ENCODE results near the gene CFTR.

Gene CFTR

GRCh38 chr7:117592011-117592635 lies 112.3 kb downstream of the CFTR start:
- no peak for DNase-seq

- DNase-seq, result no peak
These were observed 116.3 kb downstream of the CFTR start for GRCh38 chr7:117596134-117596533.

- DNase-seq, result no peak
These were observed 117.9 kb downstream of the CFTR start for GRCh38 chr7:117597755-117598154.

- DNase-seq, result no peak
These were observed 121.1 kb downstream of the CFTR start for GRCh38 chr7:117600911-117601310.

- DNase-seq, result no peak
These were observed 123.8 kb downstream of the CFTR start for GRCh38 chr7:117603627-117604026.

DNA sequence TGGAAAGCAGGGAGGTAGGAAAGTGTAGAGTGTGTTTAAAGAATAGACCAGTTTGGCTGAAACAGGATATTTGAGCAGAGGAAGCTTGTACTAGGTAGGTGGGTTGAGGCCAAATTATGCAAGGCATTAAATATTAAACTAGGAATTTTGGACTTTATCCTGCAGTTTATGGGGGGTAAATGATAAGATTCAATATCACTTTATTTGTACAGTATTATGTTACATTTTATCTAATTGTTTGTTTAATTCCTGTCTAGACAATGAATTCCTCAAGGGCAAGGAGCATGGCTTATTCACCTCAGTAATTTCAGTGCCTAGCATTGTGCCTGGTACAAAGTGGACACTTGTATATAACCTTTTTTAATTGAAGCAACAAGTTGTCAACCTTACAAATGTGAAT lies 125.9 kb downstream of the CFTR start:
- DNase-seq, result no peak

DNA sequence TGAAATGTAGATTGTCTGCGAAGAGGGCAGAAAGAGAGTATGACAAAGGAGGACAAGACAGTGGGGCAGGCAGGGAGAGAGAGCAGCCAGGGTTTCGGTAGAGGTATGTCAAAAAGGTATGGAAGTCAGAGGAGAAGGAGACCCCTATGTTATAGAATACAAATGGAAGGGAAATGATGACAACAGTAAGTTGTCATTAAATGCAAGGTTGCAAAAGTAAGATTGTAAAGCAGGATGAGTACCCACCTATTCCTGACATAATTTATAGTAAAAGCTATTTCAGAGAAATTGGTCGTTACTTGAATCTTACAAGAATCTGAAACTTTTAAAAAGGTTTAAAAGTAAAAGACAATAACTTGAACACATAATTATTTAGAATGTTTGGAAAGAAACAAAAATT lies 126.3 kb downstream of the CFTR start:
- no peak for DNase-seq

GRCh38 chr7:117610396-117610795 lies 130.6 kb downstream of the CFTR start:
- DNase-seq, result no peak

DNA sequence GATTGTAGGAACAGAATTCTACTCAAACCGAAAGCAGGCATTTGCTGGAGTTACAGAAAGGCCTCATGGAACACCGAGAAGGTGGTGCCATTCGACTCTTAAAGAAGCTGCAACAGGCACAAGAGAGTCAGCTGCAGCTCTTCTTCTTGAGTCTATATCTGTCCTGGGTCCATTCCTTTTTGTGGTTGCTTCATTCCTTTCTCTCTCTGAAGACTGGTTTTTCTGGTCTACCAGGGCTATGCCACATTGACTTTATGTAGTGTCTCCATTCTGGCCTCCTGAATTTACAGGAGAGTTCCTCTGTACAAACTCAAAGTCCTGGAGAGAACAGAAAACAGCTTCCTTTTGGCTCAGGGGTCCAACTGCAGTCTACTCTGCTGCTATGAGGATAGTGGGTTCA lies 132.8 kb downstream of the CFTR start:
- no peak for DNase-seq

DNA sequence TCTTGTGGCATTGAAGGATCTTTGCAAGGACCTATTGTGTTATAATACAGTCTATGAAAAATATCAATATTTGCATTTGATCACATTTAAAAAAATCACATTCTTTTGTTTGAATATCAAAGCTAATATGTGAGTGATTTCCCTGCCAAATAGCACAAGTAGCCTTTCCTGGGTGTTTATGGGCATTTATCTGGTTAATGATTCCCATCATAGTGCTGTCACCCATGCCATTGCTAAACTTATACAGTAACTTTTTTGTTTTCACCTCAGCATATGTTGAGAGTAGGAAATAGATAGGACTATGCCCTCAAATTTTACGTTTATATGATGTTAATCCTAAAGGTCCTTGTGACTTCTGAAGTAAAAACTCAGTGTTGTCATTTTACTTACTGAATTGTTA lies 136.9 kb downstream of the CFTR start:
- DNase-seq, result no peak

DNA sequence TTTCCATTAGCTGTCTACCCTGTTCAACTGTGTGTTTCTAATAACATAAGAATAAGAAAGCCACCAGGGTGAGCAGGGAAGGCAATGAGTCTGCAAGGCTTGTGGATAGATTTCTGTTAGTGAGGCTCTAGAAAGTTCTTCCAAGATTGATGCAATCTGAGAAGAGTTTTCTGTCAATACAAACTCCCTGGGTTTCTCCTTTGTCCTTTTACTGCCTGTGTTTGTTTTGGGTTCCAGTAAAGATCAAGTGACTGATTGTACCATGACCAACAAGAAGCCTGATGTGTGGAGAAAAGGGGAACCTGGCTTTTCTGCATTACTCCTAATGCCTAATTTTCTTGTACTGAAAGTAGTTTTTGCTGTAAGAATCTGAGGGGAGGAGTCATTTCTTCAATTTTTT lies 139.9 kb downstream of the CFTR start:
- DNase-seq, result no peak

DNA sequence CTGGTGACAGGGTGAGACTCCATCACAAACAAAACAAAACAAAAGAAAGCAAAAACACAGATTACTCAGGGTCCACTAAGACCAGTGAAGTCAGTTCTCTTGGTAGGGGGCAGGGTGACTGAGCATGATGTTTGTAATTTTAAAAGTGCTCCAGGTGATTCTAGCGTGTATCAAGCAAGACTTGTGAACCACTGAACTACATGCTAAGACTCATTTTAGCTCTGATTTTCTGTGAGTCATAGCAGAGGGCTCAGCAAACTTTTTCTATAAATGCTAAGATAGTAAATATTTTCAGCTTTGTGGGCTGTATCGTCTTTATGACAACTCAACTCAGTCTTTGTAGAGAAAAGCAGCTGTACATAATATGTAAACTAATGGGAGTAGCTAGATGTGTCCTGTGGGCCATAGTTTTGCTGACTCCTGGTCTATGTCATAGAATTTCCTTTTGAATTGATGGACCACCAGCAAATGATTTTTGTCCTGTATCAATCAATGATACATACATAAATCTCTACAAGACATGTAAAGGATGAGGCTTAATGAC lies 141.3 kb downstream of the CFTR start:
- no peak for DNase-seq

GRCh38 chr7:117623606-117624005 lies 143.8 kb downstream of the CFTR start:
- no peak for DNase-seq

DNA sequence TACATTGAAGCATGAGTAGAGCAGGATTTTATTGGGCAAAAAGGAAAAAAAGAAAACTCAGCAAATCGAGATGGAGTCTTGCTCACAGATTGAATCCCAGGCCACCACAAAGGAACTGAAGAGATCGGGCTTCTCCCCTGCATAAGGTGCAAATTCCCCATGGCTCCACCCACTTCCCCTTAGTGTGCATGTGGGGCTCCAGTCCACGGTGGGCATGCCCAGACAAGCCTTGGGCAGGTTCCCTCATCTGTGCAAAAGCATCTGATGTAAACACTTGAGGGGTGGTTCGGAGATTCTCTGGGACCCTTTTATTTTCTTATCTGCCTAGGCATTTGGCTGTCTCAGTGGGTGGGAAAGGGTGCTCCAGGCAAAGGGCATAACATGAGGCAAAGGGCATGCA lies 150.7 kb downstream of the CFTR start:
- DNase-seq, result no peak

DNA sequence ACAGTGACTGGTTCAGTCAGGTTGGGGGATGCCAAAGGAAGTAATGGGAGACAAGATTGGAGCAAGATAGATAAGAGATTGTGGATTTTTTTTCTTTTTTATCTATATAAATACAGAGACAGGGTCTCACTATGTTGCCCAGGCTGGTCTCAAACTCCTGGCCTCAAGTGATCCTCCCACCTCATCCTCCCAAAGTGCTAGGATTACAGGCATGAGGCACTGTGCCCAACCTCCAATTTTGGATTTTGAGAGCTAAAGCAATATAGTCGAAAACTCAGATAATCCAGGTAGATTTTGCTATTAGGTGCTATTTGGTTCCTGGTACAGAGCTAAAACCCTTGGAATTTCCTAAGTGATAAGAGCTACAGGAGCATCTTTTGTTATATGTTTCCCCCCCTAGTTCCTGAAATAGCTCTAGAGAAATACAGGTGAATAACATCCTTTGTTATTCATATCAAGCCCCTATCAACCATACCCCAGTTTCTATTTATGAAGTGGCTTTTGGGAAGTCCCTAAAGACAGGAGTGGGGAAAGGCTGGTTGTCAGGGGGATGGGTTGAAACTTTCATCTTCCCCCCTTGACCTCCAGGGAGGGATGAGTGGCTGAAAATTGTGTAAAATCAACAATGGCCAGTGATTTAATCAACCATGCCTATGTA lies 151.2 kb downstream of the CFTR start:
- DNase-seq, result no peak

DNA sequence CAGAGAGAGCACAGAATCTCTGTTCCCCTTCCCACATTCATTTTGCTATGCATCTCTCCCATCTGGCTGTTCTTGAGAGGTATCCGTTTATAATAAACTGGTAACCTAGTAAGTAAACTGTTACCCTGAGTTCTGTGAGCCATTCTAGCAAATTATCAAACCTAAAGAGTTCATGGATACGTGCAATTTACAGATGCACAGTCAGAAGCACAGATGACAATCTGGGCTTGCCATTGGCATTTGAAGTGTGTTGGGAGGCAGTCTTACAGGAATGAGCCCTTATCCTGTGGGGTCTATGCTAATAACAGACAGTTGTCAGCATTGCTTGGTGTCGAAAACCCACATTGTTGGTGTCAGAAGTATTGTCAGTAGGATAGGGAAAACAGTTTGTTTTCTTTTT lies 151.8 kb downstream of the CFTR start:
- DNase-seq, result no peak

DNA sequence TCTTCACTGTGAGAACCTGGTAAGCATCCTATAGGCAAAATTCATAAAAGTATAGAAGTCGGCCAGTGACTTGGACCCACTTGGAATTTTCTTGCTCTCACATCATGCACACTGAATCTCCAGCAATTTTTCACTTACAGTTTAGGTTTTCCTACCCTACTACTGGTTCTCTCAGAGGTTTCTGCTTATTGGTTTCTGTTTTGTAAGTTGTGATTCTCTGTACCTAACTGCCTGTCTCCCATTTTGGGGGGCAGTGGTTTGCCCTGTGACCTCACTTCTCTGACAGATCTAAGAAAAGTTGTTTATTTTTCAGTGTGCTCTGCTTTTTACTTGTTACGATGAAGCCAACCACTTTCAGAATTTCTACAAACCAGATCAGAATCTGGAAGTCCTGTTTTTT lies 158.1 kb downstream of the CFTR start:
- no peak for DNase-seq

GRCh38 chr7:117639966-117640365 lies 160.1 kb downstream of the CFTR start:
- DNase-seq, result no peak

DNA sequence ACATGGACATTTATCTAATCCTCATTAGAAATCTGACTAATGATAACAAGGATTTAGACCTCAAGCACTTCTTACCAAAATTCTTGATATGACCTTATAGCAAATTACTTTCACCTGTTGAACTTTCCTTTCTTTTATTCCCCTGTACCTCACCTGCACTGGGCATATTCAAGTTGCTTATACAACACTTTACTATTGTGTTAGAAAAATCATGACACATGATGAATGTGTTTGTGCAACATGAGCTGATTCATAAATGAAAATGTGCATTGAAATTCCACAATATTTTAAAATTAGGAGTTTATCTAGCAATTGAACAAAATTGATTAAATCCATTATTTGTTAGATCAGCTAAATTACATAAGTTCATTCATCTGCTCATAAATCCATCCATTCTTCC lies 160.6 kb downstream of the CFTR start:
- DNase-seq, result no peak

GRCh38 chr7:117645481-117646165 lies 165.8 kb downstream of the CFTR start:
- DNase-seq, result no peak

GRCh38 chr7:117648203-117648866 lies 168.5 kb downstream of the CFTR start:
- no peak for DNase-seq

DNA sequence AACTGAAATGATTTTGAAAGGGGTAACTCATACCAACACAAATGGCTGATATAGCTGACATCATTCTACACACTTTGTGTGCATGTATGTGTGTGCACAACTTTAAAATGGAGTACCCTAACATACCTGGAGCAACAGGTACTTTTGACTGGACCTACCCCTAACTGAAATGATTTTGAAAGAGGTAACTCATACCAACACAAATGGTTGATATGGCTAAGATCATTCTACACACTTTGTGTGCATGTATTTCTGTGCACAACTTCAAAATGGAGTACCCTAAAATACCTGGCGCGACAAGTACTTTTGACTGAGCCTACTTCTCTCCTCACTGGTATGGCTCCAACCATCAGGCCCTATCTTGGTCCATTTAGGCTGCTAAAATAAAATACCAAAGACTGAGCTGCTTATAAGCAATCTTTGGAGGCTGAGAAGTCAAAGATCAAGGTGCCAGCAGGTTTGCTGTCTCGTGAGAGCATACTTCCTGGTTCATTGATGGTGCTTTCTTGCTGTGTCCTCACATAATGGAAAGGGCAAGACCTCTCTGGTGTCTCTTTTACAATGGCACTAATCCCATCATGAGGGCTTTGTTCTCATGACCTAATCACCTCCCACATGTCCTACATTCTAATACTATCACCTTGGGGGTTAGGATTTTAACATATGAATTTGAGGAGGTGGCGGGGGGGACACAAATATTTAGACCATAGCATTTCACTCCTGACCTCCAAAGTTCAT lies 173.3 kb downstream of the CFTR start:
- DNase-seq, result no peak

DNA sequence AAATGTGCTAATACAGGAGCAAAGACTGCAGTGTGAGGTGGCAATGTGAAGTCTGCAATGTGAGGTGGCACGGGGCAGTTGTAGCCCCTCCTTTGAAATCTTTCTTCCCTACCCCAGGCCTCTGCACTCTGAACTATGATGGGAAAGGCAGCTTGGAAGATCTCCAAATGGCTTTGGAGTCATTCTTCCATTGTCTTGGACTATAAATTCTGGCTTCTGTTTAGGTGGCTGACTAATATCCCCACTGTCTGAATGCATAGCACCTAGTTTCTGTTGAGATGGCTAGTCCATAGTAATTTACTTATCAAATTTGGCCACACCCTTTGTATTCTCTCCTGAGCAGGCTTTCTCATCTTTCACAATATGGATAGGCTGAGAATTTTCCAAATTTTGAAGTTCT lies 175.0 kb downstream of the CFTR start:
- no peak for DNase-seq
